K562 (cell line): ENCODE measurements around the gene ZNF618. TPM values are rescaled to one million over a fixed set of nuclear protein-coding genes. Genes with fewer than 3 reads are reported as not detected.

ENCODE experiments used
- ATAC-seq: fragments of 200-7000 bp; cut with Tn5 transposase; 3 replicates; pipeline ENCODE4 v1.9.1; 2020; ENCODE audit warnings: moderate library complexity
- BruUV-seq: library from RNA; stranded (reverse); fragments of 400-500 nt; replicated peaks from 2 replicates; lab custom pipeline; 2021; lab: Mats Ljungman, UMichigan
- CTCF ChIA-PET: fragments of 300-600 bp; formaldehyde crosslinking; extraction: SDS; loops from one replicate; lab custom pipeline; 2021; ENCODE audit warnings: low intra/inter-chr PET ratio; lab: Yijun Ruan, JAX
- POLR2A ChIA-PET: fragments of 300-600, 350-650 bp; sonication (Branson Sonifier 250); formaldehyde crosslinking; extraction: SDS; loops from one replicate; lab custom pipeline; 2021; ENCODE audit warnings: antibody characterized with exemption, inconsistent platforms; lab: Yijun Ruan, JAX
- DNase-seq, 4 experiments: peaks; one replicate each; pipeline versions ENCODE4 v3.0.0 to v3.0.0-alpha.2; 2011 to 2018; ENCODE audit warnings: low spot score in 3 of 4, mixed read lengths in 3 of 4; ENCODE audit errors: extremely low read depth in 1 of 4
- FAIRE-seq: peaks from 2 replicates; lab custom pipeline; 2011; peaks lifted over from hg19 to GRCh38; lab: Jason Lieb, UNC
- H2AFZ ChIP-seq: 2 replicates; pipeline ENCODE4 v1.6.0; 2011; ENCODE audit warnings: low read depth, low read length, control low read depth, inconsistent platforms
- H3K27ac ChIP-seq: fragments of 200-600 bp; 3 replicates; pipeline ENCODE4 v1.8.0; 2011; ENCODE audit warnings: low read depth, mild to moderate bottlenecking, control low read depth, inconsistent platforms, low read length, moderate library complexity, mixed read lengths; ENCODE audit errors: extremely low read depth
- H3K27me3 ChIP-seq, 2 experiments: fragments of 300-600 bp in 1 of 2; 2 replicates in 1 of 2; 3 replicates in 1 of 2; pipeline versions ENCODE4 v1.6.0 to v1.8.0; 2011; ENCODE audit warnings: inconsistent platforms in 2 of 2, low read length in 2 of 2, mild to moderate bottlenecking in 1 of 2, mixed read lengths in 1 of 2, moderate library complexity in 1 of 2; ENCODE audit not compliant: control insufficient read depth in 2 of 2, insufficient read depth in 2 of 2
- H3K36me3 ChIP-seq: fragments of 300-600 bp; 3 replicates; pipeline ENCODE4 v1.8.0; 2011; ENCODE audit warnings: mild to moderate bottlenecking, low read length, inconsistent platforms; ENCODE audit not compliant: control insufficient read depth, insufficient read depth
- H3K4me1 ChIP-seq, 2 experiments: fragments of 200-600 bp in 1 of 2; replicated peaks in 1 of 2; 2 replicates in 1 of 2; 3 replicates in 1 of 2; pipeline versions ENCODE4 v1.5.1 to v1.8.0; 2011; ENCODE audit warnings: inconsistent platforms in 2 of 2, low read length in 2 of 2, mild to moderate bottlenecking in 1 of 2, mixed read lengths in 1 of 2, moderate library complexity in 1 of 2; ENCODE audit not compliant: control insufficient read depth in 2 of 2, insufficient read depth in 2 of 2
- H3K4me2 ChIP-seq: 2 replicates; pipeline ENCODE4 v1.6.1; 2011; ENCODE audit warnings: low read length, control low read depth, inconsistent platforms, mixed read lengths; ENCODE audit not compliant: insufficient read depth
- H3K4me3 ChIP-seq: fragments of 200-600 bp; sonication (generic), shearing (Covaris generic); 2 replicates; pipeline ENCODE4 v1.5.1; 2016; ENCODE audit warnings: control low read depth, inconsistent platforms
- H3K79me2 ChIP-seq: fragments of 200-600 bp; 3 replicates; pipeline ENCODE4 v1.8.0; 2011; ENCODE audit warnings: low read length, inconsistent platforms; ENCODE audit not compliant: control insufficient read depth, insufficient read depth
- H3K9ac ChIP-seq, 2 experiments: 2 replicates each; pipeline versions ENCODE4 v1.6.0 to v1.6.1; 2011; ENCODE audit warnings: low read depth in 2 of 2, low read length in 2 of 2, control low read depth in 1 of 2, inconsistent platforms in 1 of 2, mild to moderate bottlenecking in 1 of 2, mixed read lengths in 1 of 2; ENCODE audit not compliant: insufficient read depth in 1 of 2
- H3K9me1 ChIP-seq: one replicate; pipeline ENCODE4 v1.6.0; 2011; ENCODE audit warnings: inconsistent platforms, mild to moderate bottlenecking, low read length, moderate library complexity; ENCODE audit not compliant: control insufficient read depth, insufficient read depth
- H3K9me3 ChIP-seq: replicated peaks from 2 replicates; pipeline ENCODE4 v1.5.1; 2011; ENCODE audit warnings: low read depth, low read length, inconsistent platforms; ENCODE audit not compliant: control insufficient read depth, insufficient read depth
- H4K20me1 ChIP-seq: replicated peaks from 2 replicates; pipeline ENCODE4 v1.6.1; 2011; ENCODE audit warnings: low read length, inconsistent platforms, mixed read lengths; ENCODE audit not compliant: control insufficient read depth, insufficient read depth
- ASH1L ChIP-seq: fragments of 450-650 bp; IDR thresholded peaks from 2 replicates; pipeline ENCODE4 v1.6.1; 2018; ENCODE audit warnings: borderline replicate concordance, mild to moderate bottlenecking, low read depth; ENCODE audit not compliant: partially characterized antibody
- CHCHD3 ChIP-seq: fragments of 250-450 bp; sonication (Bioruptor Pico); IDR thresholded peaks from 2 replicates; pipeline ENCODE4 v2.1.2; 2022; ENCODE audit warnings: mild to moderate bottlenecking
- HLTF ChIP-seq: fragments of 450-650 bp; IDR thresholded peaks from 2 replicates; pipeline ENCODE4 v1.6.1; 2016
- HMG20B ChIP-seq: fragments of 250-450 bp; sonication (Bioruptor Pico); IDR thresholded peaks from 2 replicates; pipeline ENCODE4 v1.5.0; 2021; ENCODE audit warnings: mild to moderate bottlenecking
- JUNB ChIP-seq: fragments of 450-650 bp; formaldehyde crosslinking; conservative IDR thresholded peaks from 2 replicates; pipeline ENCODE4 v1.4.0; 2020; ENCODE audit warnings: mild to moderate bottlenecking
- NFXL1 ChIP-seq: fragments of 450-650 bp; formaldehyde crosslinking; IDR thresholded peaks from 2 replicates; pipeline ENCODE4 v1.4.0; 2021; ENCODE audit warnings: mild to moderate bottlenecking
- NR3C1 ChIP-seq: sonication (generic); formaldehyde crosslinking; IDR thresholded peaks from 2 replicates; pipeline ENCODE4 v1.8.1; 2022; ENCODE audit warnings: missing genetic modification reagents
- POLR2G ChIP-seq: fragments of 200-400 bp; formaldehyde crosslinking; IDR thresholded peaks from 2 replicates; pipeline ENCODE4 v1.6.1; 2017; ENCODE audit warnings: low read depth, mild to moderate bottlenecking, antibody characterized with exemption, low read length, moderate library complexity
- PTRF ChIP-seq: fragments of 450-650 bp; IDR thresholded peaks from 2 replicates; pipeline ENCODE4 v1.6.1; 2016; ENCODE audit warnings: mild to moderate bottlenecking, missing genetic modification characterization, missing compliant biosample characterization
- RHOXF2B ChIP-seq: fragments of 250-450 bp; sonication (Bioruptor Pico); conservative IDR thresholded peaks from 2 replicates; pipeline ENCODE4 v1.5.1; 2021
- TAL1 ChIP-seq: fragments of 450-650 bp; IDR thresholded peaks from 2 replicates; pipeline ENCODE4 v1.6.1; 2016; ENCODE audit warnings: mild to moderate bottlenecking
- TEAD1 ChIP-seq, 2 experiments: fragments of 450-650 bp in 1 of 2; sonication (generic) in 1 of 2; formaldehyde crosslinking; IDR thresholded peaks; 2 replicates each; pipeline versions ENCODE4 v1.4.0 to v1.8.0; 2020 to 2022; ENCODE audit warnings: mild to moderate bottlenecking in 2 of 2, missing genetic modification reagents in 1 of 2
- TRIM28 ChIP-seq: fragments of 450-650 bp; IDR thresholded peaks from 2 replicates; pipeline ENCODE4 v1.6.1; 2017
- ZKSCAN3 ChIP-seq: fragments of 250-450 bp; sonication (Bioruptor Pico); IDR thresholded peaks from 2 replicates; pipeline ENCODE4 v1.4.0; 2020
- ZNF316 ChIP-seq: fragments of 450-650 bp; IDR thresholded peaks from 2 replicates; pipeline ENCODE4 v1.6.1; 2016
- ZNF785 ChIP-seq: fragments of 250-450 bp; sonication (Bioruptor Pico); IDR thresholded peaks from 2 replicates; pipeline ENCODE4 v1.4.0; 2020; ENCODE audit warnings: mild to moderate bottlenecking
- WGBS: fragments of 100-300 bp; shearing (Covaris generic); methylation state at CpG from one replicate; pipeline ENCODE4 v1.1.6; 2016; ENCODE audit warnings: low coverage, mixed read lengths; ENCODE audit not compliant: insufficient coverage; ENCODE audit errors: missing lambda C conversion rate; 5-methylcytosine and 5-hydroxymethylcytosine counted together
- in situ Hi-C: fragments of 300-500 bp; cut with MboI; formaldehyde crosslinking; loops from 4 replicates; pipeline ENCODE4 v1.15.0; 2018; ENCODE audit warnings: inconsistent platforms, mixed read lengths
- intact Hi-C: fragments of 100-400 bp; cut with micrococcal nuclease; formaldehyde crosslinking; loops from 2 replicates; pipeline ENCODE4 v1.14.2; 2022
- polyA plus RNA-seq, 8 experiments: library from polyadenylated mRNA; depleted of rRNA in 4 of 8; stranded (reverse) in 5 of 8; unstranded in 3 of 8; fragments of >200 nt; fragmentation: Nextera tagmentation in 2 of 8; fragmentation: Illumina TruSeq in 1 of 8; extraction: Ambion mirVana in 2 of 8; extraction: Trizol in 1 of 8; gene quantifications; 2 replicates each; pipeline versions ENCODE4 v1.2.1 to v1.2.3, GENCODE V29; 2011 to 2014; ENCODE audit warnings: inconsistent platforms in 1 of 8, missing spikeins in 1 of 8
- total RNA-seq, 7 experiments: library from RNA; depleted of rRNA in 6 of 7; stranded (reverse); fragments of >200 nt in 6 of 7; fragmentation: Illumina TruSeq in 2 of 7; extraction: Trizol in 2 of 7; gene quantifications; 2 replicates each; pipeline versions ENCODE4 v1.2.1 to v1.2.3, GENCODE V29; 2011 to 2021; ENCODE audit warnings: low replicate concordance in 1 of 7
- TF ChIP-seq, protein P1 (sequence below): fragments of 250-450 bp; sonication (Bioruptor Pico); IDR thresholded peaks from 2 replicates; pipeline ENCODE4 v1.8.0; 2021; ENCODE audit warnings: borderline replicate concordance, mild to moderate bottlenecking, moderate library complexity; ENCODE audit not compliant: poor library complexity, severe bottlenecking
- TF ChIP-seq, protein P2 (sequence below): fragments of 450-650 bp; IDR thresholded peaks from 2 replicates; pipeline ENCODE4 v1.6.1; 2014; ENCODE audit warnings: low read depth, mild to moderate bottlenecking, moderate library complexity, borderline replicate concordance
- TF ChIP-seq, protein P3 (sequence below), 2 experiments: fragments of 450-650 bp in 1 of 2; sonication (generic) in 1 of 2; formaldehyde crosslinking in 1 of 2; IDR thresholded peaks in 1 of 2; conservative IDR thresholded peaks in 1 of 2; 2 replicates each; pipeline versions ENCODE4 v1.6.1 to v1.8.1; 2016 to 2023; ENCODE audit warnings: mild to moderate bottlenecking in 2 of 2, moderate library complexity in 2 of 2, inconsistent platforms in 1 of 2, missing genetic modification reagents in 1 of 2
- TF ChIP-seq, protein P4 (sequence below): sonication (generic); formaldehyde crosslinking; IDR thresholded peaks from 2 replicates; pipeline ENCODE4 v1.5.0; 2020; ENCODE audit warnings: missing genetic modification reagents

The ZNF618 gene
- total and polyA plus RNA-seq, 9 of the 15 experiments (the other 6 are each of a cell fraction or from before 2014, with no cell fraction given): 0.08 to 13.7 (median 3.4) TPM

DNA sequence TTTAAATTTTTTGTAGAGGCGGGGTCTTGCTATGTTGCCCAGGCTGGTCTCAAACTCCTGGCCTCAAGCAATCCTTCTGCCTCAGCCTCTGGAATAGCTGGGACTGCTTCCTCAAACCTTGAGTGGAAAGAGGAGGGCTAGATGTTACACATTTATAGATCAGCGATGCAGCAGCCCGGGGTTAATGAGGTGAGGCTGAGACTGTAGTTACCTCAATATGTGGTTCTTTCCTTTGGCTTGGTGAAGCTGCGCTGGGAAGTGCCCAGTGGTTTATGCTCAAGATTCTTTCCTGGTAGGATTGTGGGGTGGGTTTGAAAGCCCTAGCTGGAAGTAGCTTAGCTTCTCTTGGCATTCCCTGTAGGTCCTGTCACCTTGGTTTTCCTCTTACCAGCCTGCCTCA is 22.5 kb downstream of the ZNF618 start:
- in situ Hi-C loops (no loop called here), intact Hi-C loops (no loop called here)
- 23% methylated on average over 4 of the region's 4 CpGs for whole genome bisulfite sequencing
- H3K4me3 ChIP-seq: no peak overlapping the region
- BruUV-seq: no TSS peak
- POLR2A ChIA-PET: interaction anchor here (0.5 to 0.7 kb wide), 3 partner anchors 38 to 137 kb away, joined by 3 read pairs; no protein-coding TSS in a partner anchor
- ATAC-seq (no peak), FAIRE-seq (no peak), DNase-seq (no peak)
- H3K4me2 ChIP-seq: no peak overlapping the region
- H3K27me3 ChIP-seq: peaks cover 0 to 18% of the 10 kb centered on the region in 2 experiments; a peak in 3 of 5 replicates
- 0 out of 3 replicates have a peak, but pooled peaks cover 3% of the 10 kb centered on the region for H3K79me2 ChIP-seq
- no peaks in the 10 kb centered on the region for H3K9me1 ChIP-seq
- no peaks in the 10 kb centered on the region for H4K20me1 ChIP-seq
- H3K36me3 ChIP-seq: no peaks in the 10 kb centered on the region
- CTCF ChIA-PET: no interaction called here
- H3K4me1 ChIP-seq: no peaks in the 10 kb centered on the region
- H3K9ac ChIP-seq: no peak overlapping the region
- no peaks in the 10 kb centered on the region for H3K9me3 ChIP-seq
- no peak overlapping the region for H3K27ac ChIP-seq
- H2AFZ ChIP-seq: no peak overlapping the region
- TF ChIP-seq POLR2G: no peak
- TF ChIP-seq PTRF (tag): no peak
- no peak for TF ChIP-seq RHOXF2B (CRISPR knock-in tag)
- no peak for TF ChIP-seq TEAD1 (CRISPR knock-in tag; IDR thresholded peaks at IDR 0.05)
- no peak for TF ChIP-seq TAL1
- TF ChIP-seq NR3C1 (CRISPR knock-in tag): no peak
- TF ChIP-seq, protein P1, sequence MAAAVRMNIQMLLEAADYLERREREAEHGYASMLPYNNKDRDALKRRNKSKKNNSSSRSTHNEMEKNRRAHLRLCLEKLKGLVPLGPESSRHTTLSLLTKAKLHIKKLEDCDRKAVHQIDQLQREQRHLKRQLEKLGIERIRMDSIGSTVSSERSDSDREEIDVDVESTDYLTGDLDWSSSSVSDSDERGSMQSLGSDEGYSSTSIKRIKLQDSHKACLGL (CRISPR knock-in tag): no peak
- no peak for TF ChIP-seq CHCHD3 (CRISPR knock-in tag)
- no peak for TF ChIP-seq ASH1L
- TF ChIP-seq NFXL1 (CRISPR knock-in tag): no peak
- no peak for TF ChIP-seq ZNF316
- TF ChIP-seq, protein P2, sequence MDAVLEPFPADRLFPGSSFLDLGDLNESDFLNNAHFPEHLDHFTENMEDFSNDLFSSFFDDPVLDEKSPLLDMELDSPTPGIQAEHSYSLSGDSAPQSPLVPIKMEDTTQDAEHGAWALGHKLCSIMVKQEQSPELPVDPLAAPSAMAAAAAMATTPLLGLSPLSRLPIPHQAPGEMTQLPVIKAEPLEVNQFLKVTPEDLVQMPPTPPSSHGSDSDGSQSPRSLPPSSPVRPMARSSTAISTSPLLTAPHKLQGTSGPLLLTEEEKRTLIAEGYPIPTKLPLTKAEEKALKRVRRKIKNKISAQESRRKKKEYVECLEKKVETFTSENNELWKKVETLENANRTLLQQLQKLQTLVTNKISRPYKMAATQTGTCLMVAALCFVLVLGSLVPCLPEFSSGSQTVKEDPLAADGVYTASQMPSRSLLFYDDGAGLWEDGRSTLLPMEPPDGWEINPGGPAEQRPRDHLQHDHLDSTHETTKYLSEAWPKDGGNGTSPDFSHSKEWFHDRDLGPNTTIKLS: no peak
- no peak for TF ChIP-seq ZNF785 (CRISPR knock-in tag)
- no peak for TF ChIP-seq HLTF
- TF ChIP-seq TRIM28: no peak
- TF ChIP-seq, protein P3, sequence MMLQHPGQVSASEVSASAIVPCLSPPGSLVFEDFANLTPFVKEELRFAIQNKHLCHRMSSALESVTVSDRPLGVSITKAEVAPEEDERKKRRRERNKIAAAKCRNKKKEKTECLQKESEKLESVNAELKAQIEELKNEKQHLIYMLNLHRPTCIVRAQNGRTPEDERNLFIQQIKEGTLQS (IDR thresholded peaks at IDR 0.05): no peak
- TF ChIP-seq, protein P3 (CRISPR knock-in tag; conservative IDR thresholded peaks at IDR 0.05): no peak
- no peak for TF ChIP-seq HMG20B (CRISPR knock-in tag)
- TF ChIP-seq, protein P4, sequence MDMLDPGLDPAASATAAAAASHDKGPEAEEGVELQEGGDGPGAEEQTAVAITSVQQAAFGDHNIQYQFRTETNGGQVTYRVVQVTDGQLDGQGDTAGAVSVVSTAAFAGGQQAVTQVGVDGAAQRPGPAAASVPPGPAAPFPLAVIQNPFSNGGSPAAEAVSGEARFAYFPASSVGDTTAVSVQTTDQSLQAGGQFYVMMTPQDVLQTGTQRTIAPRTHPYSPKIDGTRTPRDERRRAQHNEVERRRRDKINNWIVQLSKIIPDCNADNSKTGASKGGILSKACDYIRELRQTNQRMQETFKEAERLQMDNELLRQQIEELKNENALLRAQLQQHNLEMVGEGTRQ (CRISPR knock-in tag): no peak
- TF ChIP-seq JUNB (CRISPR knock-in tag): no peak
- TF ChIP-seq ZKSCAN3 (CRISPR knock-in tag): no peak
